HG03159 (cell line): ENCODE measurements around the gene SUSD1.
"Not testable (repeated sequence)": the region's sequence is repeated elsewhere in the genome, so short reads cannot be mapped to it uniquely, and the experiment has no call there.

Experiments
- ATAC-seq: cut with Tn5 transposase; IDR thresholded peaks from one replicate; pipeline ENCODE4 v1.9.1; 2021; ENCODE audit warnings: mild to moderate bottlenecking, moderate library complexity; ENCODE audit not compliant: unreplicated experiment

The SUSD1 gene

DNA sequence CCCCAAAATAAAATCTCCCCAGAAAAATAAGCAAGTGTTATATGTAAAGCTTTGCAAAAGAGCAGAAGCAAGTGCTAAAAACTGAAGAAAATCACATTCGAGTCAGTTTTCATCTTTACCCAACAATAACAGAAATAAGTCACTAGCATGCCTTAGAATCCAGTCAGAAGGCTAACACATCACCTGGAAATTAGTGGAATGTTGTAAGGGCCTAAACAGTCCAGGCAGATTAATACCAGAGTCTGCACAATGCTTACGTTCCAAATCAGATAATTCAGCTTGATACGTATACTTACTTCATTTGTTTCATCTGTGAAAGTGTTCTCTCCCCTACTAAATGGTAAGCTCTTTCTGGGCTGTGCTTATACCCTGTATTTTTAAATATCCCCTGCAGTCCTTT is 42.7 kb downstream of the SUSD1 start:
- ATAC-seq, result no peak

DNA sequence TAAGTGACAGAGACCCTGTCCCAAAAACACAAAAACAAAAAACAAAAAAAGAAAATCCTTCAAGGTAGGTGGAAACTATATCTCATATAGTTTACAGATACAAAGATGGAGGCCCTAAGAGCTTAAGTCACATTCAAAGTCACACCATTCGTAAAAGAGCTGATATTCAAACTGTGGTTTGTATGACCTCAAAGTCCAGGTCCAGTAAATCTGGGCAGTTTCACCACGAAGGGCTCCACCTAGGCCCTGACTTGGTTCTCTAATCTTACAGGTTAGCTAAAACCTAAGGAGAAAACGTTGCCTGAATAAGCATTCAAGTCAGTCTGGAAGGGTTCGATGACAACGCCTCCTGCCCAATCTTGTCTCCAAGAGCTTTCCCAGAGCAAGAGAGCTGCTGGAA is 44.1 kb downstream of the SUSD1 start:
- no peak for ATAC-seq

- no peak for ATAC-seq
These were observed 44.8 kb downstream of the SUSD1 start for GRCh38 chr9:112130347-112130746.

DNA sequence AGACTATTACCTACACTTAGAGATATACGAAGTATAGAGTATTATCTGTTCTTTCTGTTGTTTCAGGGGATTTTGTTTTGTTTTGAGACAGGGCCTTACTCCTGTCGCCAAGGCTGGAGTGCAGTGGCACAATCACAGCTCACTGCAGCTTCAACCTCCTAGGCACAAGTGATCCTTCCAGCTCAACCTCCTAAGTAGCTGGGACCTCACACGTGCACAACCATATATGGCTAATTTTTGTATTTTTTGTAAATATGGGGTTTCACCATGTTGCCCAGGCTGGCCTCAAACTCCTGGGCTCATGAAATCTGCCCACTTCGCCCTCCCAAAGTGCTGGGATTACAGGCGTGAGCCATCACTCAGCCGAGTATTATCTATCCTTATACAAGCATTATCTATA is 45.9 kb downstream of the SUSD1 start:
- no peak for ATAC-seq

DNA sequence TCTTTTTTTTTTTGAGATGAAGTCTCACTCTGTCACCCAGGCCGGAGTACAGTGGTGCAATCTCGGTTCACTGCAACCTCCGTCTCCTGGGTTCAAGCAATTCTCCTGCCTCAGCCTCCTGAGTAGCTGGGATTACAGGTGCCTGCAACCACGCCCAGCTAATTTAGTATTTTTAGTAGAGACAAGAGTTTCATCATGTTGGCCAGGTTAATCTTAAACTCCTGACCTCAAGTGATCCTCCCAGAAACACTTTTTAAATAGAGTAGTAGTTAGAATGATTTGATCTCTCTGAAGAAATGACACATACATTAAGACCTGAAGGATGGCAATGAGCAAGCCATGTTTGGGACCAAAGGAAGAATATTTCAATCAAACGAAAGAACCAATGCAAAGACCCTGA is 46.7 kb downstream of the SUSD1 start:
- ATAC-seq, result not testable (repeated sequence)

DNA sequence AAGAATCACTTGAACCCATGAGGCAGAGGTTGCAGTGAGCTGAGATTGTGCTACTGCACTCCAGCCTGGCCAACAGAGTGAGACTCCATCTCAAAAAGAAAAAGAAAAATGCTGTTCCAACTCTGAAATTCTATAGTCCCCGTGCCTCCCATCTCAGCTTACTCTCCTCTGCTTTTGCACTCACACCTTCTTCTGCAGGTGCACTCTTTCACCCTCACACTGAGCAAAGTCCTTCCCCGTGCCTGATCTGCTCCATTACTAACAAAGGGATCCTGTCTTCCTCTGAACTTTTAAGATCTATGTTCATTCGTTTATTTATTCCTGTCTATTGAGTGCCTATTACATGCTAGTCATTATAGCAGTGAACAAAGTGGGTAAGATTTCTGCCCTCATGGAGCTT is 47.8 kb downstream of the SUSD1 start:
- no peak for ATAC-seq

DNA sequence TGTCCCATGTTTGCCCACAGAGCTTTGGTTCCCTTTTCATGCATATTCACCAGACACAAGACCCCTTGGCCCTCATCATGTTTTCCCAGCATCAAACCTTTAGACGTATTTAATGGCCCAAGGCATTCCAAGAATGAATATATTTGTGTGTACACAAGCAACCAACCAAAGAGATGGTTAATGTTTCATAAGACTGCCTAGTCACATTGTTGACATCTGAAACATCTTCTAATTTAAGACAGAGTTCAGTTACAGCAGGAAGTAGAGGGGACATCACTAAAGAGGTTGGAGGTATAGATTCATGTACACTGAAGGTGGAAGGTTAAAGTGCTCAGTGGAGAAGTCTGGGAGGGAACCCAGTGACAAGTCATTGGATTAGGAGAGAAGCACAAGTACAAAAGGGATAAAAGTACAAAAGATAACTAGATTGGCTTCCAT is 49.1 kb downstream of the SUSD1 start:
- no peak for ATAC-seq

- no peak for ATAC-seq
These were observed 50.9 kb downstream of the SUSD1 start for GRCh38 chr9:112124156-112124555.

DNA sequence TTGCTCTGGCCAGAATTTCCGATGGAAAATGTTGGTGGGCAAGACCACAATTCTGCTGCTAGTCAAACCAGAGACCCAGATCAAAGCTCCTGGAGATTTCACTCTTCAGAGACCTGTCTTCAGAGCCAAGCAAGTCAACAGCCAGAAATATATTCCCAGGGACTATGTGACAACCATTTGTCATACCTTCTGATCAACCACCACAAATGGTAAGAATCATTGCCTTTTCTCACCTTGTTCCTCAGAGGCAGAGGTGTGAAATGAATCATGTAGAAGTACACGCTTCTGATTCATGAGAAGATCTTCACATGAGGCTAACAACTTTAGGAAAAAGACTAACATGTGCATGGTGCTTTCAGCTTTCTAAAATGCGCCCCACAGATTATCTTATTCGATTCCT is 53.5 kb downstream of the SUSD1 start:
- no peak for ATAC-seq

DNA sequence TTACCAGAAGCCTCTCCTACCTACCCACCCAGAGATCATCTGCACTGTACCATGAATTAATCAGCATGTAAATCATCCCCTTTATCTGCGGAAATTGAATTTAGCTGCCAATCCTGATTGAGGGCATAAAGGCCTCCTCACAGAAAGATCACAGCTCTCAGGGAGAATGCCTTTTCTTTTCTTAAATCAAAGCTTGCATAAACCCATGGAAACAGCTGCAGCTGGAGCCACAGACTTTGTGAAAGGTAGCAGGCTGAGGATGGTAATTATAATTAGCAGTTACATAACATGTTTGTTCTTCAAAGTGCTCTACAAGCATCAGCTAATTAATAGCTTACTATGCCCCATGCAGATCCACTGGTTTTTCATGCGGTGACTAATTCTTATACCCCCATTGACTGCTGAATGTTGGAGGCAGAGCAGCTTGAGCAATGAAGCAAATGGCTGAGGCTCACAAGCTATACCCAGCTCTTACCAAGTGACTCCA is 54.6 kb downstream of the SUSD1 start:
- no peak for ATAC-seq

GRCh38 chr9:112120030-112120341 is 55.1 kb downstream of the SUSD1 start:
- no peak for ATAC-seq

- no peak for ATAC-seq
These were observed 55.7 kb downstream of the SUSD1 start for GRCh38 chr9:112119225-112120029.

DNA sequence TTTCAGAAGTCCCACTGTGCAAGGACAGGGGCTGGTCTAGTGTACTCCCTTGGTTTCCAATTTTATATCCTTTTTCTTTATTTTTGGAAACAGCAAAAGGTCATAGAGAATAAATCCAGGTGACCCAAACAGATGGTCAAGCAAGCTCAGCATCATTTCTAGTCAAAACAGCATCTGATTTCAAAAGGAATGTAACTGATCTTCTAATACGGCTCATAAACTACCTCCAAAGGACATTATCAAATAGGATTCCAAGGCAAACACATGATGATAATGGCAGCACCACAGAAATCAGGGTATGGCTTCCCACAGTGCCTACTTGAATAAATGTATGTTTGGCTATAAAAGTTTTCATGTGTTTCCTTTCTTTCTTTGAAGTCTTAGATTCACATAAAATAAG is 57.1 kb downstream of the SUSD1 start:
- no peak for ATAC-seq

DNA sequence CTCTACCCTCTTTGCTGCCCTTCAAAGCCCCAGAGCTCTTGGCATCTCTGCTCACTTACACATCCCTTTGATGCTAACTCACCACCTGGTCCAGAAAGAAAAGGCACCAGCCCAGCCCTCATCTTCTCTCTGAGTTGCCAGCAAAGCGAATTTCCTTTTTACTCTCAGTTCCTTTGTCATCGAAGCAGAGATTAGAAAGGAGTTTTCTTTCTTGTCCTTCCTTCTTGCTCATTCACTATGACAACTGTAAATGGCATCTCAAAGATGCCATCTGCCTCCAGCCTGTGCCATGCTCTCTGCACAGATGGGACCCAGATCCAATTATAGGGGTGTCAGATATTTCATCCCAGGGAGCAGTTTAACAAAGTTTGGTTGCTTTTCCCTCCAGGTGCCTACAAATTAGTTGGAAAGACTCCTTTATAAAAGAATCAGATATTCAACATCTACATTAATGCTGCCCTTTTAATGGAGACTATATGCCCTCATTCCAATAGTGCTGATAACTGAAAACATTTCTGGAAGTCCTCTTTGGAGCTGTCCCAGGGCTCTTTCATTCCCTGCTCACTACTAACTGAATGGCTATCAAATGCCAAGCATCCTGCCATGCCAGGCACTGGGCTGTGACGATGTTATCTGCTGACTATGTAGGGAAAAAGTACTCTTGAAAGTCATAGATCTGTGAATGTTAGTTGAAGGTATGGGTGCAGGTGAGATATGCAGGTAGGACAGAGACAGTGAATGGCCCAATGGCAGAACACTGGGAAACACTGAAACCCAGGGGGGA is 58.9 kb downstream of the SUSD1 start:
- ATAC-seq, result no peak

- ATAC-seq, result no peak
These were observed 60.0 kb downstream of the SUSD1 start for GRCh38 chr9:112115109-112115508.

GRCh38 chr9:112112941-112113681 is 62.0 kb downstream of the SUSD1 start:
- no peak for ATAC-seq

DNA sequence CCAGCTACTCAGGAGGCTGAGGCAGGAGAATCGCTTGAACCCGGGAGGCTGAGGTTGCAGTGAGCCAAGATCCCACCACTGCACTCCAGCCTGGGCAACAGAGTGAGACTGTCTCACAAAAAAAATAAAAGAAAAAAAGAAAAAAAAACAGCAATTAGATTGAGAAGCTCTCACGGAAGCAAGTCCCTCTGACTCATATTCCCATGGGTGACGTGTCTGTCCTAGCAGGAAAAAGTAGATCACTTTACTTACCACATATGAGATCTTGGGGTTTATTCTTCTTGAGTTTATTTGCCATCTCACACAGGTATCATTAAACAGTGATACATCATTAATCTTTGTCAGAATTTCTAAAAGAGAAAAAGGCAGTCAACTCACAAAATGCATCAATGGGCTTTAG is 62.6 kb downstream of the SUSD1 start:
- ATAC-seq, result no peak

DNA sequence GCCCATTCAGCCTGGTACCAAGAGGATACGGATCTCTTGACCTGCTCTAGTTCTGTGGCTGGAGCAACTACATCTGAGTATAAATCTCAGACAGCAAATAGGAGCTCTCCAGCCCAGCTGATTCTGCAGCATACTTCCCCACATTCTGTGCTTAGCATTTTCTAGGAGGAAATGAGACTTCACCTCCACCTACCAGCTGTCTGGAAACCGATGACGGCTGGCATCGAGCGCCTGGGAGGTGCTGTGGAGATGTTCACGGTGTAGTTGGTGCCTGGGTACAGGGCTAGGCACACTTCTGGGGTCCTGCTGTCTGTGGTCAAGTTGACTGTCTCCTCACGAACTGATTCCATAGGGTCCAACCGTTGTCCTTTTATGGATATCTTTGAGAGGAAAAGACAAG is 63.6 kb downstream of the SUSD1 start:
- no peak for ATAC-seq

DNA sequence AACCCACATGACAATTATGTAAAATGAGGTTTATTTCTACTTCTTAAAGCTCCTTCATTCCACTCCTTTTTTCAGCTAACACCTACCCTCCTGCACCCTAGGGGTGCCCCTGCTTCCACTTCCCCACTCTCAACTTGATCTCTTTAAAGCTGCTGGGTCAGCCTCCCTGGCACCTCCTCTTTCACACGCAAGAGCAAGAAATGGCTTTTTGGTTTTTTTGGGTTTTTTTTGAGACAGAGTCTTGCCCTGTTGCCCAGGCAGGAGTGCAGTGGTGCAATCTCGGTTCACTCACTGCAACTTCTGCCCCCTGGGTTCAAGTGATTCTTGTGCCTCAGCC is 64.4 kb downstream of the SUSD1 start:
- no peak for ATAC-seq

GRCh38 chr9:112110094-112110776 is 64.9 kb downstream of the SUSD1 start:
- no peak for ATAC-seq

DNA sequence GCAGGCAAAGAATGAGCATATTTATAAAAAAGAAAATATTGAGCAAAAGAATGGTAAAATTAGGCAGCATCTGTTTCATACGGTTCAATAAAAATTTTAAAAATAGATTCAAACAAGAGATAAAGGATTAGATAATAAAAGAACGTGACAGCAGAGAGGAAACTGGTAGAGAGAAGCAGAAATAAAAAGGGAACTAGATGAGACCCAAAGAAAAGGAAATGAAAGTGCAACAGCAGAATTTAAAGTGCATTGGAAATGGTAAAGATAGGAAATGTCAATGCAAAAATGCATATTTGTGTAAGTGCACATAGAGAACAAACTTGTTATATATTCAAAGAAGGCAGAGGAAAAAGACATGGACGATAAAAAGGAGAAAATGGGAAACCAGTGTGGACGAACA is 70.2 kb downstream of the SUSD1 start:
- ATAC-seq, result no peak
